Cerebellar cortex (tissue), 1 donor: ENCODE measurements around the gene SAFB2.
A peak's percentile ranks its signal among the peaks of the same experiment; 100 is the strongest.

Experiments used
- DNase-seq: peaks from one replicate; pipeline ENCODE4 v3.0.0-alpha.2; 2015; ENCODE audit warnings: low spot score

SAFB2 gene

GRCh38 chr19:5607318-5608275, 15.0 kb downstream of the SAFB2 start:
- no peak for DNase-seq

- no peak for DNase-seq
These were observed 17.2 kb downstream of the SAFB2 start for GRCh38 chr19:5605362-5605761.

GRCh38 chr19:5603626-5604025, 18.9 kb downstream of the SAFB2 start:
- DNase-seq: no peak

GRCh38 chr19:5600797-5601196, 21.8 kb downstream of the SAFB2 start:
- DNase-seq: no peak

GRCh38 chr19:5595745-5596144, 26.8 kb downstream of the SAFB2 start:
- no peak for DNase-seq

GRCh38 chr19:5595129-5595528, 27.4 kb downstream of the SAFB2 start:
- DNase-seq: no peak

- DNase-seq: no peak
These were observed 28.0 kb downstream of the SAFB2 start for GRCh38 chr19:5594521-5594950.

GRCh38 chr19:5593343-5594255, 29.0 kb downstream of the SAFB2 start:
- DNase-seq: no peak

GRCh38 chr19:5592531-5593342, 29.8 kb downstream of the SAFB2 start:
- DNase-seq: no peak

GRCh38 chr19:5591476-5591875, 31.1 kb downstream of the SAFB2 start:
- DNase-seq: no peak

GRCh38 chr19:5590865-5591154, 31.8 kb downstream of the SAFB2 start:
- DNase-seq: no peak

GRCh38 chr19:5590151-5590864, 32.3 kb downstream of the SAFB2 start:
- no peak for DNase-seq

- DNase-seq: no peak
These were observed 33.5 kb downstream of the SAFB2 start for GRCh38 chr19:5588906-5589676.

- peak; percentile 49 for DNase-seq
These were observed 34.1 kb downstream of the SAFB2 start for GRCh38 chr19:5588441-5588840.

GRCh38 chr19:5587661-5588060, 34.9 kb downstream of the SAFB2 start:
- no peak for DNase-seq

GRCh38 chr19:5587071-5587455, 35.5 kb downstream of the SAFB2 start:
- no peak for DNase-seq

GRCh38 chr19:5586300-5587070, 36.1 kb downstream of the SAFB2 start:
- DNase-seq: peak; percentile 10

GRCh38 chr19:5585461-5586299, 36.9 kb downstream of the SAFB2 start:
- peak; percentile 52 for DNase-seq

- DNase-seq: no peak
These were observed 42.4 kb downstream of the SAFB2 start for GRCh38 chr19:5580161-5580571.
